H1 (cell line): ENCODE measurements around the gene MIB1. TPM values are rescaled to one million over a fixed set of nuclear protein-coding genes. Genes with fewer than 3 reads are reported as not detected.

ENCODE experiments used
- CTCF ChIA-PET: fragments of 300-600 bp; sonication (Branson Sonifier 250); formaldehyde crosslinking; loops from one replicate; lab custom pipeline; 2021; ENCODE audit not compliant: partially characterized antibody; lab: Charles Lee
- POLR2A ChIA-PET: fragments of 300-600 bp; sonication (Branson Sonifier 250); formaldehyde crosslinking; loops from one replicate; lab custom pipeline; 2021; ENCODE audit warnings: inconsistent platforms; ENCODE audit not compliant: partially characterized antibody; lab: Charles Lee
- DNase-seq, 2 experiments: peaks; one replicate each; pipeline versions ENCODE4 v3.0.0 to v3.0.0-alpha.2; 2010 to 2022; ENCODE audit warnings: low spot score in 2 of 2, low read depth in 1 of 2, mixed read lengths in 1 of 2
- FAIRE-seq: peaks from 2 replicates; lab custom pipeline; 2011; peaks lifted over from hg19 to GRCh38; lab: Jason Lieb, UNC
- H2AFZ ChIP-seq: 2 replicates; pipeline ENCODE4 v1.8.1; 2012; ENCODE audit warnings: low read length, inconsistent platforms
- H2AK5ac ChIP-seq: 2 replicates; pipeline ENCODE4 v1.6.1; 2013; ENCODE audit warnings: low read depth, low read length
- H2BK120ac ChIP-seq: replicated peaks from 2 replicates; pipeline ENCODE3; 2013; ENCODE audit warnings: low read depth, low read length, inconsistent platforms
- H2BK12ac ChIP-seq: 2 replicates; pipeline ENCODE4 v1.6.1; 2013; ENCODE audit warnings: low read depth, low read length
- H2BK15ac ChIP-seq: 2 replicates; pipeline ENCODE4 v1.6.1; 2013; ENCODE audit warnings: low read length
- H2BK20ac ChIP-seq: 2 replicates; pipeline ENCODE4 v1.6.1; 2013; ENCODE audit warnings: low read length
- H2BK5ac ChIP-seq: 2 replicates; pipeline ENCODE4 v1.6.1; 2013; ENCODE audit warnings: low read depth, low read length
- H3K14ac ChIP-seq: 2 replicates; pipeline ENCODE4 v1.6.1; 2013; ENCODE audit warnings: inconsistent platforms; ENCODE audit not compliant: insufficient read length
- H3K18ac ChIP-seq: 2 replicates; pipeline ENCODE4 v1.6.1; 2013; ENCODE audit warnings: low read length; ENCODE audit errors: extremely low read depth
- H3K23ac ChIP-seq: 2 replicates; pipeline ENCODE4 v1.6.1; 2013; ENCODE audit warnings: inconsistent platforms; ENCODE audit not compliant: insufficient read length
- H3K23me2 ChIP-seq: 2 replicates; pipeline ENCODE4 v1.6.1; 2013; ENCODE audit warnings: low read depth, low read length
- H3K27ac ChIP-seq: 2 replicates; pipeline ENCODE4 v1.6.1; 2011; ENCODE audit warnings: low read depth, low read length, inconsistent platforms
- H3K27me3 ChIP-seq, 4 experiments: replicated peaks in 1 of 4; 1 replicate in 1 of 4; 2 replicates in 3 of 4; pipeline versions ENCODE4 v1.6.1 to v1.8.1; 2011 to 2013; ENCODE audit warnings: low read length in 3 of 4, mild to moderate bottlenecking in 3 of 4, inconsistent platforms in 2 of 4, mixed read lengths in 2 of 4, moderate library complexity in 1 of 4; ENCODE audit not compliant: control insufficient read depth in 3 of 4, insufficient read depth in 3 of 4; ENCODE audit errors: extremely low read depth in 1 of 4
- H3K36me3 ChIP-seq, 4 experiments: 2 replicates each; pipeline versions ENCODE4 v1.6.1 to v1.8.1; 2011 to 2013; ENCODE audit warnings: mild to moderate bottlenecking in 4 of 4, low read length in 3 of 4, moderate library complexity in 2 of 4, control low read depth in 1 of 4, inconsistent platforms in 1 of 4; ENCODE audit not compliant: insufficient read depth in 4 of 4, control insufficient read depth in 2 of 4
- H3K4ac ChIP-seq: replicated peaks from 2 replicates; pipeline ENCODE3; 2013; ENCODE audit warnings: low read length, low read depth, mixed read lengths, inconsistent platforms; ENCODE audit not compliant: insufficient read length
- H3K4me1 ChIP-seq, 4 experiments: replicated peaks in 1 of 4; 1 replicate in 1 of 4; 2 replicates in 3 of 4; pipeline versions ENCODE4 v1.6.1 to v1.8.1; 2011 to 2013; ENCODE audit warnings: low read length in 3 of 4, inconsistent platforms in 2 of 4, mixed read lengths in 1 of 4; ENCODE audit not compliant: insufficient read depth in 4 of 4, control insufficient read depth in 3 of 4
- H3K4me2 ChIP-seq, 2 experiments: 2 replicates each; pipeline versions ENCODE4 v1.6.1 to v1.8.1; 2011 to 2013; ENCODE audit warnings: low read depth in 2 of 2, low read length in 2 of 2, control low read depth in 1 of 2, inconsistent platforms in 1 of 2, mild to moderate bottlenecking in 1 of 2; ENCODE audit not compliant: insufficient read depth in 1 of 2
- H3K4me3 ChIP-seq, 4 experiments: fragments of 200-600, 300-600 bp in 1 of 4; sonication (generic), shearing (Covaris generic), sonication (Bioruptor Twin) in 1 of 4; 2 replicates each; pipeline versions ENCODE4 v1.5.1 to v1.8.1; 2011 to 2016; ENCODE audit warnings: low read length in 4 of 4, low read depth in 3 of 4, control low read depth in 2 of 4, inconsistent platforms in 2 of 4, mild to moderate bottlenecking in 2 of 4, mixed read lengths in 1 of 4, moderate library complexity in 1 of 4; ENCODE audit not compliant: insufficient read depth in 2 of 4; ENCODE audit errors: extremely low read depth in 1 of 4
- H3K56ac ChIP-seq: replicated peaks from 2 replicates; pipeline ENCODE3; 2013; ENCODE audit warnings: low read depth, mild to moderate bottlenecking, mixed read lengths, low read length, inconsistent platforms; ENCODE audit not compliant: insufficient read length
- H3K79me1 ChIP-seq: 2 replicates; pipeline ENCODE4 v1.6.1; 2013; ENCODE audit warnings: low read depth, low read length, control low read depth
- H3K79me2 ChIP-seq, 2 experiments: 2 replicates each; pipeline versions ENCODE4 v1.6.1 to v1.8.1; 2012 to 2013; ENCODE audit warnings: low read length in 2 of 2, mild to moderate bottlenecking in 2 of 2, inconsistent platforms in 1 of 2; ENCODE audit not compliant: insufficient read depth in 2 of 2, control insufficient read depth in 1 of 2
- H3K9ac ChIP-seq, 4 experiments: replicated peaks in 1 of 4; 1 replicate in 1 of 4; 2 replicates in 3 of 4; pipeline versions ENCODE4 v1.6.1 to v1.8.1; 2011 to 2013; ENCODE audit warnings: low read depth in 3 of 4, low read length in 3 of 4, control low read depth in 2 of 4, mild to moderate bottlenecking in 2 of 4, moderate library complexity in 2 of 4, inconsistent platforms in 1 of 4; ENCODE audit errors: extremely low read depth in 1 of 4
- H3K9me3 ChIP-seq, 2 experiments: 2 replicates each; pipeline versions ENCODE4 v1.6.1 to v1.8.1; 2012 to 2013; ENCODE audit warnings: mild to moderate bottlenecking in 2 of 2, moderate library complexity in 2 of 2, control low read depth in 1 of 2, inconsistent platforms in 1 of 2, low read depth in 1 of 2, low read length in 1 of 2, mixed read lengths in 1 of 2; ENCODE audit not compliant: insufficient read depth in 2 of 2
- H4K20me1 ChIP-seq, 2 experiments: replicated peaks in 1 of 2; 2 replicates each; pipeline versions ENCODE3 to v1.8.1; 2011 to 2013; ENCODE audit warnings: inconsistent platforms in 2 of 2, low read length in 2 of 2, mild to moderate bottlenecking in 1 of 2; ENCODE audit not compliant: insufficient read depth in 2 of 2, control insufficient read depth in 1 of 2
- H4K5ac ChIP-seq: 2 replicates; pipeline ENCODE4 v1.6.1; 2013; ENCODE audit warnings: low read length, low read depth, mixed read lengths, inconsistent platforms; ENCODE audit not compliant: insufficient read length
- H4K8ac ChIP-seq: 2 replicates; pipeline ENCODE4 v1.8.0; 2013; ENCODE audit warnings: mild to moderate bottlenecking, moderate library complexity, low read length, inconsistent platforms; ENCODE audit not compliant: insufficient read depth; ENCODE audit errors: extremely low read depth
- H4K91ac ChIP-seq: replicated peaks from 2 replicates; pipeline ENCODE3; 2013; ENCODE audit warnings: low read length, mixed read lengths, inconsistent platforms; ENCODE audit not compliant: insufficient read length
- ATF2 ChIP-seq: IDR thresholded peaks from 2 replicates; pipeline ENCODE4 v1.6.1; 2012; ENCODE audit warnings: low read length, inconsistent platforms
- ATF3 ChIP-seq: IDR thresholded peaks from 2 replicates; pipeline ENCODE4 v1.6.1; 2011; ENCODE audit warnings: low read depth, mild to moderate bottlenecking, low read length; ENCODE audit not compliant: insufficient read depth
- CHD2 ChIP-seq: IDR thresholded peaks from 2 replicates; pipeline ENCODE4 v1.6.1; 2012; ENCODE audit warnings: low read length, improper control_type of control experiment
- CTBP2 ChIP-seq: IDR thresholded peaks from 2 replicates; pipeline ENCODE4 v1.7.0; 2011; ENCODE audit warnings: borderline replicate concordance, mild to moderate bottlenecking, moderate library complexity, mixed read lengths, low read length; ENCODE audit not compliant: insufficient read depth, insufficient read length
- EZH2 ChIP-seq: fragments of 200-600 bp; sonication (generic); IDR thresholded peaks from 2 replicates; pipeline ENCODE4 v1.7.1; 2012; ENCODE audit warnings: low read depth, mild to moderate bottlenecking, moderate library complexity, low read length, inconsistent platforms; ENCODE audit not compliant: severe bottlenecking
- KDM5A ChIP-seq: fragments of 200-600 bp; IDR thresholded peaks from 2 replicates; pipeline ENCODE4 v1.7.1; 2012; ENCODE audit warnings: mild to moderate bottlenecking, low read length, inconsistent platforms, mixed read lengths
- TCF12 ChIP-seq: IDR thresholded peaks from 2 replicates; pipeline ENCODE4 v1.6.1; 2011; ENCODE audit warnings: low read depth, mild to moderate bottlenecking, low read length
- WGBS, 2 experiments: shearing (Covaris generic) in 1 of 2; methylation state at CpG; one replicate each; pipeline versions ENCODE4 v1.1.6 to v1.1.7; 2013 to 2015; ENCODE audit warnings: low lambda C conversion rate in 2 of 2, mixed read lengths in 2 of 2, inconsistent platforms in 1 of 2, low coverage in 1 of 2, missing lambda C conversion rate in 1 of 2; ENCODE audit not compliant: insufficient replicate concordance in 2 of 2, insufficient coverage in 1 of 2, insufficient read length in 1 of 2; ENCODE audit errors: extremely low coverage in 1 of 2, missing lambda C conversion rate in 1 of 2; 5-methylcytosine and 5-hydroxymethylcytosine counted together
- polyA plus RNA-seq, 7 experiments: library from polyadenylated mRNA; depleted of rRNA in 3 of 7; stranded (reverse) in 5 of 7; unstranded in 2 of 7; fragments of >200 nt in 5 of 7; fragments of 200-250 nt in 2 of 7; gene quantifications; 1 replicate in 5 of 7; 2 replicates in 1 of 7; 4 replicates in 1 of 7; pipeline versions ENCODE4 v1.2.1 to v1.2.3, GENCODE V29; 2011 to 2013; ENCODE audit warnings: missing spikeins in 2 of 7, mixed read lengths in 2 of 7
- total RNA-seq: library from RNA; stranded (reverse); fragmentation: NEBNext Ultra II Directional; extraction: Animal tissue kit (Norgen Biotek cat#: 25700); gene quantifications from 2 replicates; pipeline ENCODE4 v1.2.1, GENCODE V29; 2021

MIB1 gene
- total and polyA plus RNA-seq, 2 of the 8 experiments (the other 6 are each of a cell fraction or from before 2014, with no cell fraction given) = 8.2 to 60.3 TPM

GRCh38 chr18:21722687-21723086, 17.9 kb upstream of the MIB1 start:
- no peaks in the 10 kb centered on the region for H4K20me1 ChIP-seq
- H2AFZ ChIP-seq = no peak overlapping the region
- H3K27ac ChIP-seq = no peak overlapping the region
- no peaks in the 10 kb centered on the region for H3K23me2 ChIP-seq
- H2BK120ac ChIP-seq = no peak overlapping the region
- TF ChIP-seq CHD2 (no peak), EZH2 (no peak), CTBP2 (no peak), ATF3 (no peak), ATF2 (no peak), KDM5A (no peak), TCF12 (no peak)
- 86% methylated on average over 2 of the region's 2 CpGs; no CpG with 5 or more reads in 1 of the 2 experiments for WGBS, 2 experiments
- no peak overlapping the region for H3K23ac ChIP-seq
- H4K91ac ChIP-seq = no peak overlapping the region
- H3K4me1 ChIP-seq = no peaks in the 10 kb centered on the region
- no peaks in the 10 kb centered on the region for H3K9me3 ChIP-seq
- no peak overlapping the region for H3K4ac ChIP-seq
- no peaks in the 10 kb centered on the region for H3K27me3 ChIP-seq
- no peak overlapping the region for H2BK15ac ChIP-seq
- no peak overlapping the region for H3K4me2 ChIP-seq
- no peak overlapping the region for H2BK20ac ChIP-seq
- H3K56ac ChIP-seq = no peak overlapping the region
- no peaks in the 10 kb centered on the region for H3K36me3 ChIP-seq
- FAIRE-seq (no peak), DNase-seq (no peak)
- H3K4me3 ChIP-seq = no peak overlapping the region
- no peak overlapping the region for H2BK5ac ChIP-seq
- CTCF ChIA-PET = interaction anchor here (0.6 to 1.1 kb wide), 3 partner anchors 9 to 638 kb away, joined by 3 to 4 read pairs (median 3); no protein-coding TSS in a partner anchor
- H3K18ac ChIP-seq = no peak overlapping the region
- POLR2A ChIA-PET = interaction anchor here (1.0 kb wide), 1 partner anchor 17 kb away, joined by 3 read pairs; no protein-coding TSS in a partner anchor
- no peak overlapping the region for H4K5ac ChIP-seq
- H4K8ac ChIP-seq = no peak overlapping the region
- H2AK5ac ChIP-seq = no peak overlapping the region
- no peak overlapping the region for H3K14ac ChIP-seq
- H3K9ac ChIP-seq = no peak overlapping the region
- no peaks in the 10 kb centered on the region for H3K79me2 ChIP-seq
- no peak overlapping the region for H2BK12ac ChIP-seq
- H3K79me1 ChIP-seq = no peaks in the 10 kb centered on the region
